OCI-LY1 (cell line): ENCODE measurements around the gene ITIH3.

Source experiments
- CTCF ChIP-seq: fragments of 200-600 bp; sonication (generic), shearing (Covaris generic); IDR thresholded peaks from 2 replicates; pipeline ENCODE4 v1.5.1; 2017; ENCODE audit warnings: mild to moderate bottlenecking, antibody characterized with exemption, low read length, moderate library complexity, mixed read lengths
- EZH2 ChIP-seq: fragments of 200-600 bp; sonication (generic), shearing (Covaris generic); IDR thresholded peaks from 2 replicates; pipeline ENCODE4 v1.8.0; 2017; ENCODE audit warnings: borderline replicate concordance, mixed run types, mild to moderate bottlenecking, antibody characterized with exemption, low read length, moderate library complexity, mixed read lengths

GRCh38 chr3:52844290-52844975, 49.8 kb downstream of the ITIH3 start:
- TF ChIP-seq CTCF (no peak), EZH2 (no peak)
